A549 (cell line): Measurements from ENCODE around the gene DISP1. TPM values are rescaled to one million over a fixed set of nuclear protein-coding genes. Genes with fewer than 3 reads are reported as not detected.
"Not testable (repeated sequence)": the region's sequence is repeated elsewhere in the genome, so short reads cannot be mapped to it uniquely, and the experiment has no call there.

Experiments
- ATAC-seq, 2 experiments: fragments of 200-7000 bp in 1 of 2; fragments of >200 bp in 1 of 2; cut with Nextera tagmentation in 1 of 2; cut with Tn5 transposase in 1 of 2; 3 replicates each; pipeline versions ENCODE4 v1.8.0 to v1.9.1; 2018 to 2020; ENCODE audit warnings: mild to moderate bottlenecking in 1 of 2, moderate library complexity in 1 of 2
- CTCF ChIA-PET: fragments of 300-600 bp; sonication (Branson Sonifier 250); formaldehyde crosslinking; extraction: SDS; loops from one replicate; lab custom pipeline; 2021; ENCODE audit warnings: antibody characterized with exemption, inconsistent platforms; lab: Yijun Ruan, JAX
- POLR2A ChIA-PET: fragments of 350-600 bp; formaldehyde crosslinking; extraction: SDS; loops from one replicate; lab custom pipeline; 2021; ENCODE audit warnings: antibody characterized with exemption, inconsistent platforms; lab: Yijun Ruan, JAX
- DNase-seq, 2 experiments: peaks; one replicate each; pipeline versions ENCODE4 v3.0.0 to v3.0.0-alpha.2; 2011 to 2016; ENCODE audit warnings: low read depth in 1 of 2, low spot score in 1 of 2
- FAIRE-seq: peaks from 2 replicates; lab custom pipeline; 2011; peaks lifted over from hg19 to GRCh38; lab: Jason Lieb, UNC
- H3K27ac ChIP-seq, 2 experiments: fragments of >200 bp; sonication (Bioruptor Twin); formaldehyde crosslinking; 3 replicates each; pipeline ENCODE4 v1.5.1; 2016 to 2017
- H3K4me1 ChIP-seq: fragments of >200 bp; sonication (Bioruptor Twin); formaldehyde crosslinking; 3 replicates; pipeline ENCODE4 v1.6.1; 2016
- H3K4me2 ChIP-seq: fragments of >200 bp; sonication (Bioruptor Twin); formaldehyde crosslinking; 3 replicates; pipeline ENCODE4 v1.6.1; 2016
- H3K4me3 ChIP-seq: fragments of >200 bp; sonication (Bioruptor Twin); formaldehyde crosslinking; 3 replicates; pipeline ENCODE4 v1.5.1; 2016
- H3K9me3 ChIP-seq: fragments of >200 bp; sonication (Bioruptor Twin); formaldehyde crosslinking; 3 replicates; pipeline ENCODE4 v1.6.1; 2016
- BHLHE40 ChIP-seq: IDR thresholded peaks from 2 replicates; pipeline ENCODE4 v1.6.1; 2012; ENCODE audit warnings: low read depth, low read length, inconsistent platforms
- CTCF ChIP-seq: fragments of >200 bp; sonication (Bioruptor Twin); formaldehyde crosslinking; IDR thresholded peaks from 3 replicates; pipeline ENCODE4 v1.5.1; 2016
- ELK1 ChIP-seq: fragments of 150-350 bp; IDR thresholded peaks from 2 replicates; pipeline ENCODE4 v1.6.1; 2014; ENCODE audit warnings: low read depth, mild to moderate bottlenecking, low read length
- EP300 ChIP-seq, 2 experiments: fragments of >200 bp; sonication (Bioruptor Twin); formaldehyde crosslinking; IDR thresholded peaks; 2 replicates in 1 of 2; 3 replicates in 1 of 2; pipeline ENCODE4 v1.6.1; 2016 to 2017
- ESRRA ChIP-seq: fragments of 150-350 bp; IDR thresholded peaks from 2 replicates; pipeline ENCODE4 v1.6.1; 2014; ENCODE audit warnings: mild to moderate bottlenecking, low read length, borderline replicate concordance
- FOSL2 ChIP-seq, 2 experiments: fragments of 450-650 bp in 1 of 2; fragments of >200 bp in 1 of 2; sonication (Bioruptor Twin) in 1 of 2; formaldehyde crosslinking; IDR thresholded peaks; 2 replicates each; pipeline versions ENCODE4 v1.5.0 to v1.6.1; 2016 to 2020; ENCODE audit warnings: mild to moderate bottlenecking in 1 of 2, moderate library complexity in 1 of 2
- FOXS1 ChIP-seq: fragments of 250-450 bp; sonication (Bioruptor Pico); IDR thresholded peaks from 2 replicates; pipeline ENCODE4 v1.5.0; 2020; ENCODE audit warnings: mild to moderate bottlenecking, moderate library complexity
- HDAC2 ChIP-seq: fragments of 200-600 bp; sonication (generic); IDR thresholded peaks from 2 replicates; pipeline ENCODE4 v1.6.1; 2016
- HMGXB4 ChIP-seq: fragments of 250-450 bp; sonication (Bioruptor Pico); IDR thresholded peaks from 2 replicates; pipeline ENCODE4 v1.5.0; 2021; ENCODE audit warnings: mild to moderate bottlenecking, moderate library complexity, borderline replicate concordance
- KDM5A ChIP-seq: fragments of 200-600 bp; sonication (generic); IDR thresholded peaks from 2 replicates; pipeline ENCODE4 v1.6.1; 2016; ENCODE audit warnings: antibody characterized with exemption, mild to moderate bottlenecking
- MYC ChIP-seq: IDR thresholded peaks from 2 replicates; pipeline ENCODE4 v1.6.1; 2012; ENCODE audit warnings: mild to moderate bottlenecking, inconsistent platforms, low read length, improper control_type of control experiment, borderline replicate concordance
- RAD21 ChIP-seq, 2 experiments: fragments of >200 bp in 1 of 2; sonication (Bioruptor Twin) in 1 of 2; formaldehyde crosslinking in 1 of 2; IDR thresholded peaks in 1 of 2; conservative IDR thresholded peaks in 1 of 2; 2 replicates in 1 of 2; 3 replicates in 1 of 2; pipeline ENCODE4 v1.6.1; 2012 to 2018; ENCODE audit warnings: inconsistent platforms in 1 of 2
- RFX5 ChIP-seq: fragments of 450-650 bp; IDR thresholded peaks from 2 replicates; pipeline ENCODE4 v1.7.1; 2014; ENCODE audit warnings: antibody characterized with exemption, mild to moderate bottlenecking, moderate library complexity
- SMC3 ChIP-seq: fragments of >200 bp; sonication (Bioruptor Twin); formaldehyde crosslinking; IDR thresholded peaks from 3 replicates; pipeline ENCODE4 v1.6.1; 2018; ENCODE audit warnings: inconsistent platforms
- USF2 ChIP-seq: fragments of 450-650 bp; IDR thresholded peaks from 2 replicates; pipeline ENCODE4 v1.6.1; 2014; ENCODE audit warnings: antibody characterized with exemption
- ZFP36 ChIP-seq: fragments of 450-650 bp; IDR thresholded peaks from 2 replicates; pipeline ENCODE4 v1.6.1; 2014; ENCODE audit warnings: borderline replicate concordance; ENCODE audit not compliant: partially characterized antibody
- WGBS: methylation state at CpG from one replicate; pipeline ENCODE4 v1.1.6; 2017; ENCODE audit errors: missing lambda C conversion rate; 5-methylcytosine and 5-hydroxymethylcytosine counted together
- polyA plus RNA-seq, 4 experiments: library from polyadenylated mRNA; depleted of rRNA in 3 of 4; stranded (reverse); fragments of >200 nt; fragmentation: RNase III in 1 of 4; extraction: RNeasy Plus Mini Kit Qiagen cat#74134 plus additional on column Dnase treatment in 1 of 4; gene quantifications; 2 replicates in 3 of 4; 3 replicates in 1 of 4; pipeline ENCODE4 v1.2.3, GENCODE V29; 2011 to 2017

DISP1 gene
- polyA plus RNA-seq, 2 of the 4 experiments (the other 2 are of a cell fraction), result 1.2 to 5.1 TPM

GRCh38 chr1:222845763-222846162, 30.9 kb downstream of the DISP1 start (continued):
- TF ChIP-seq EP300 (IDR thresholded peaks at IDR 0.05), result no peak

- DNase-seq, POLR2A ChIA-PET, H3K27ac ChIP-seq, H3K4me2 ChIP-seq, H3K4me1 ChIP-seq, FAIRE-seq, H3K4me3 ChIP-seq, ATAC-seq, H3K9me3 ChIP-seq: not testable (repeated sequence)
- CTCF ChIA-PET, result interaction anchor here (1.7 kb wide), 1 partner anchor 232 kb away, joined by 5 read pairs; no protein-coding TSS in a partner anchor
These were observed 35.7 kb downstream of the DISP1 start for GRCh38 chr1:222850550-222850949.

GRCh38 chr1:222852326-222852725, 37.5 kb downstream of the DISP1 start:
- DNase-seq, result no peak
- 63% methylated on average over 3 of the region's 3 CpGs for WGBS
- no peaks in the 10 kb centered on the region for H3K9me3 ChIP-seq
- no peak overlapping the region for H3K27ac ChIP-seq
- POLR2A ChIA-PET, result no interaction called here
- no peak for ATAC-seq
- no peak overlapping the region for H3K4me3 ChIP-seq
- CTCF ChIA-PET, result no interaction called here
- no peaks in the 10 kb centered on the region for H3K4me1 ChIP-seq
- TF ChIP-seq RFX5 (no peak), SMC3 (no peak), ESRRA (no peak), BHLHE40 (no peak), KDM5A (no peak), RAD21 (conservative IDR thresholded peaks at IDR 0.05 in 1 of 2, IDR thresholded peaks at IDR 0.05 in 1 of 2) (no peak)
- H3K4me2 ChIP-seq, result no peak overlapping the region
- no peak for FAIRE-seq

- no peak for ATAC-seq
- no peak overlapping the region for H3K4me2 ChIP-seq
- no peaks in the 10 kb centered on the region for H3K4me1 ChIP-seq
- H3K27ac ChIP-seq, result no peak overlapping the region
- no peak for FAIRE-seq
- 73% methylated on average over 3 of the region's 3 CpGs for WGBS
- TF ChIP-seq FOXS1 (CRISPR knock-in tag), result no peak
- no peak for TF ChIP-seq CTCF
- TF ChIP-seq ELK1, result no peak
- TF ChIP-seq HDAC2, result no peak
- no peak for TF ChIP-seq ZFP36
- no peak for TF ChIP-seq HMGXB4 (CRISPR knock-in tag)
- TF ChIP-seq FOSL2 (IDR thresholded peaks at IDR 0.05), result no peak
- TF ChIP-seq FOSL2 (CRISPR knock-in tag; IDR thresholded peaks at IDR 0.05), result no peak
- TF ChIP-seq USF2, result no peak
- TF ChIP-seq MYC, result no peak
- TF ChIP-seq, all 56 proteins: peak for 0
- Histone ChIP-seq H3K4me3 (no peak overlapping the region), H3K9me3 (peaks cover 9% of the 10 kb centered on the region; the same call in 2 of the 3 replicates)
- CTCF ChIA-PET, result no interaction called here
- POLR2A ChIA-PET, result no interaction called here
- no peak for DNase-seq
These were observed 46.2 kb downstream of the DISP1 start for GRCh38 chr1:222861062-222861461.

Other genes starting within 250 kb of the DISP1 start
- gene TAF1A, start 225.1 kb upstream of the DISP1 start, polyA plus RNA-seq (2011; rRNA removed), result 16.0 and 21.7 TPM in 2 replicates
- gene TAF1A, start 225.1 kb upstream of the DISP1 start, polyA plus RNA-seq (2017; fragmentation: RNase III; extraction: RNeasy Plus Mini Kit Qiagen cat#74134 plus additional on column Dnase treatment), result 11.7 to 13.0 TPM (median 12.1 TPM) in 3 replicates
- 39.2 and 40.3 TPM in 2 replicates for gene MIA3, start 196.9 kb upstream of the DISP1 start, polyA plus RNA-seq (2011; rRNA removed)
- 16.4 to 17.5 TPM (median 17.2 TPM) in 3 replicates for gene MIA3, start 196.9 kb upstream of the DISP1 start, polyA plus RNA-seq (2017; fragmentation: RNase III; extraction: RNeasy Plus Mini Kit Qiagen cat#74134 plus additional on column Dnase treatment)
- 76.4 and 90.1 TPM in 2 replicates for gene AIDA, start 102.5 kb upstream of the DISP1 start, polyA plus RNA-seq (2011; rRNA removed)
- gene AIDA, start 102.5 kb upstream of the DISP1 start, polyA plus RNA-seq (2017; fragmentation: RNase III; extraction: RNeasy Plus Mini Kit Qiagen cat#74134 plus additional on column Dnase treatment), result 50.3 to 55.9 TPM (median 52.9 TPM) in 3 replicates
- gene BROX, start 102.5 kb upstream of the DISP1 start, polyA plus RNA-seq (2011; rRNA removed), result 9.9 and 15.0 TPM in 2 replicates
- gene BROX, start 102.5 kb upstream of the DISP1 start, polyA plus RNA-seq (2017; fragmentation: RNase III; extraction: RNeasy Plus Mini Kit Qiagen cat#74134 plus additional on column Dnase treatment), result 18.9 to 20.8 TPM (median 20.1 TPM) in 3 replicates
- not detected in 2 replicates for gene FAM177B, start 77.8 kb upstream of the DISP1 start, polyA plus RNA-seq (2011; rRNA removed)
- not detected in 3 replicates for gene FAM177B, start 77.8 kb upstream of the DISP1 start, polyA plus RNA-seq (2017; fragmentation: RNase III; extraction: RNeasy Plus Mini Kit Qiagen cat#74134 plus additional on column Dnase treatment)